ENCODE data around the gene LARGE1.

Gene LARGE1

GRCh38 chr22:33274214-33275072 is 645.8 kb downstream of the LARGE1 start:
- DNase-seq, result no peak

- no peak for DNase-seq
Observed at GRCh38 chr22:33272871-33273270, 647.4 kb downstream of the LARGE1 start.

DNA sequence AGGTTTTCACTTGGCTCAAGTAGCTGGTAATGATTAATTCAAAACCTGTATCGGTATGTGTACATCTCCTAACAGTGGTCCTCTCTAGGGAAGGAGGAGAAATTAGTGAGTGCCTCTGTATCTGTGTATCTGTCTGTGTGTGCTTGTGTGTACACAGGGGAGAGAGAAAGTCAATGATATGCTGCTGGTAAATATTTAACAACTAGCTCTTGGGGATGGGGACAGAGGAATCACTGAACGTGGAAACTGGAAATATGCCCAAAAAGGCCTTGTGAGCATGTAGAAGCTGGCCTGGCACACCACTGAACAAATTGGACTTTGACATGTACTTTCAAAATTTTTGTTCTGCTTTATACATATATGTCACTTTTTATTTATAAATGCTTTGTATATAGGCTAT is 648.1 kb downstream of the LARGE1 start:
- DNase-seq, result no peak

- no peak for DNase-seq
Observed at GRCh38 chr22:33271390-33272161, 648.7 kb downstream of the LARGE1 start.

GRCh38 chr22:33270596-33270995 is 649.7 kb downstream of the LARGE1 start:
- DNase-seq, result no peak

GRCh38 chr22:33261699-33262098 is 658.6 kb downstream of the LARGE1 start:
- DNase-seq, result no peak

GRCh38 chr22:33260498-33260897 is 659.8 kb downstream of the LARGE1 start:
- DNase-seq, result no peak

DNA sequence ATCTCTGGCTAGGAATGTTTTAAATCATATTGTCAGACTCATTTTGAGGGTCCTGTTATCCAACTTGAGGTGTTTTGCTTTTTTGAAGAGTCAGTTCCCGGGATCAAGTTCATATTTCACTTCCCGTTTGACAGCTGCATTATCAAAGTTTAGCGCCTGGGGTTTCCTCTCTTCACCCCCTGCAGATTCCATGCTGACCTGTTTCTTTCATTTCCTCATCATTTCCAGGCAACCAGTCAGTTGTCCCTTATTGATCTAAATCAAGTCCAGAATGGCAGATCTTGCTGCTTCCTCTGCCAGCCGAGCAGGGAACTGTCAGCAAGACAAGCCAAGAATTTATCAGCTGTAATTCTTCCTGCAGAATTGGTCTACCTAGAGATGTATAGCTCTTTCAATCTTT is 664.5 kb downstream of the LARGE1 start:
- DNase-seq, result no peak

GRCh38 chr22:33248948-33249347 is 671.3 kb downstream of the LARGE1 start:
- DNase-seq, result no peak

- DNase-seq, result no peak
Observed at GRCh38 chr22:33247758-33248157, 672.5 kb downstream of the LARGE1 start.

GRCh38 chr22:33242078-33242477 is 678.2 kb downstream of the LARGE1 start:
- no peak for DNase-seq

GRCh38 chr22:33240888-33241475 is 679.3 kb downstream of the LARGE1 start:
- no peak for DNase-seq

GRCh38 chr22:33232071-33232470 is 688.2 kb downstream of the LARGE1 start:
- no peak for DNase-seq

DNA sequence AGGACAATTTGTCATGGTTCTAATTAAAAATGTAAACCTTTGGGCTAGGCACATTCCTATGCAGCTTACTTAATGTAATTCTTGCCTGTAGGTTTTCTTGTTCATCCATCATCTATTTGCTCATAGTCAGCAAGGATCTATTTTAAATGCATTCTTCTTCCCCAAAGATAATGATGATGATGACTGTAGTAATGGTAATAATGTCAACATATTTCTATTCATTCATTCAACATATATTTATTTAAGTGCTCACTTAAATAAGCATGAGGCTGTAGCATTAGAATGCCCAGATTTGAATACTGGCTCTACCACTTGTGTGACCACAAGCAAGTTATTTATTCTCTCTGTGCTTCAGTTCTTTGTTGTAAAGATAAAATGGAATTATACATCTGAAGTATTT is 692.5 kb downstream of the LARGE1 start:
- DNase-seq, result no peak

GRCh38 chr22:33224841-33225240 is 695.4 kb downstream of the LARGE1 start:
- DNase-seq, result no peak
